DOHH2 (cell line): Measurements from ENCODE around the gene DSCAML1.

ENCODE experiments used
- H3F3A ChIP-seq: fragments of 200-600 bp; sonication (generic), shearing (Covaris generic); 2 replicates; pipeline ENCODE4 v1.6.0; 2016; ENCODE audit warnings: antibody characterized with exemption, mild to moderate bottlenecking; ENCODE audit not compliant: control insufficient read depth, insufficient read depth
- H3K27ac ChIP-seq: fragments of 200-600 bp; sonication (generic); 2 replicates; pipeline ENCODE4 v1.5.1; 2014; ENCODE audit warnings: low read depth, mild to moderate bottlenecking, low read length, moderate library complexity
- H3K27me3 ChIP-seq: fragments of 200-600 bp; sonication (generic); 2 replicates; pipeline ENCODE4 v1.6.1; 2014; ENCODE audit warnings: mild to moderate bottlenecking, low read length, mixed read lengths; ENCODE audit not compliant: control insufficient read depth
- H3K36me3 ChIP-seq: fragments of 200-600 bp; sonication (generic); 2 replicates; pipeline ENCODE4 v1.6.1; 2014; ENCODE audit warnings: mild to moderate bottlenecking, low read length, moderate library complexity, mixed read lengths; ENCODE audit not compliant: control insufficient read depth
- H3K4me1 ChIP-seq: fragments of 200-600 bp; sonication (generic); 2 replicates; pipeline ENCODE4 v1.6.1; 2014; ENCODE audit warnings: mild to moderate bottlenecking, low read length, mixed read lengths; ENCODE audit not compliant: control insufficient read depth
- H3K4me2 ChIP-seq: fragments of 200-600 bp; sonication (generic); 2 replicates; pipeline ENCODE4 v1.6.0; 2014; ENCODE audit warnings: mild to moderate bottlenecking, low read length, moderate library complexity
- H3K4me3 ChIP-seq: fragments of 200-600 bp; sonication (generic); 2 replicates; pipeline ENCODE4 v1.5.1; 2014; ENCODE audit warnings: mild to moderate bottlenecking, low read length, mixed read lengths
- H3K79me2 ChIP-seq: fragments of 200-600 bp; sonication (generic); 2 replicates; pipeline ENCODE4 v1.6.1; 2014; ENCODE audit warnings: mild to moderate bottlenecking, low read length, mixed read lengths; ENCODE audit not compliant: control insufficient read depth
- H3K9me2 ChIP-seq: fragments of 200-600 bp; sonication (generic); replicated peaks from 2 replicates; pipeline ENCODE4 v1.6.1; 2014; ENCODE audit warnings: mild to moderate bottlenecking, low read length, mixed read lengths; ENCODE audit not compliant: control insufficient read depth
- H3K9me3 ChIP-seq: fragments of 200-600 bp; sonication (generic); 2 replicates; pipeline ENCODE4 v1.6.1; 2014; ENCODE audit warnings: antibody characterized with exemption, low read length, mixed read lengths; ENCODE audit not compliant: control insufficient read depth, insufficient read depth
- H4K20me1 ChIP-seq: fragments of 200-600 bp; sonication (generic); 2 replicates; pipeline ENCODE4 v1.6.0; 2014; ENCODE audit warnings: low read depth, mild to moderate bottlenecking, antibody characterized with exemption, low read length, moderate library complexity; ENCODE audit not compliant: control insufficient read depth, insufficient read depth
- EZH2phosphoT487 ChIP-seq: fragments of 200-600 bp; sonication (generic); IDR thresholded peaks from 2 replicates; pipeline ENCODE4 v1.6.1; 2017; ENCODE audit warnings: borderline replicate concordance, mild to moderate bottlenecking, antibody characterized with exemption, low read length, moderate library complexity, mixed read lengths
- TF ChIP-seq, protein P1 (sequence below): fragments of 200-600 bp; sonication (generic); IDR thresholded peaks from one replicate; pipeline ENCODE4 v1.5.1; 2014; ENCODE audit warnings: antibody characterized with exemption, mild to moderate bottlenecking, low read depth, low read length; ENCODE audit not compliant: poor library complexity, severe bottlenecking

The DSCAML1 gene

GRCh38 chr11:117444711-117445658, 352.0 kb downstream of the DSCAML1 start:
- Histone ChIP-seq H3K79me2 (no peaks in the 10 kb centered on the region), H3K9me2 (no peaks in the 10 kb centered on the region), H4K20me1 (no peaks in the 10 kb centered on the region), H3K4me2 (no peak overlapping the region), H3K27me3 (no peaks in the 10 kb centered on the region), H3K4me1 (no peaks in the 10 kb centered on the region), H3K27ac (no peak overlapping the region), H3K9me3 (no peaks in the 10 kb centered on the region), H3F3A (no peaks in the 10 kb centered on the region), H3K4me3 (no peak overlapping the region), H3K36me3 (no peaks in the 10 kb centered on the region)
- TF ChIP-seq, protein P1, sequence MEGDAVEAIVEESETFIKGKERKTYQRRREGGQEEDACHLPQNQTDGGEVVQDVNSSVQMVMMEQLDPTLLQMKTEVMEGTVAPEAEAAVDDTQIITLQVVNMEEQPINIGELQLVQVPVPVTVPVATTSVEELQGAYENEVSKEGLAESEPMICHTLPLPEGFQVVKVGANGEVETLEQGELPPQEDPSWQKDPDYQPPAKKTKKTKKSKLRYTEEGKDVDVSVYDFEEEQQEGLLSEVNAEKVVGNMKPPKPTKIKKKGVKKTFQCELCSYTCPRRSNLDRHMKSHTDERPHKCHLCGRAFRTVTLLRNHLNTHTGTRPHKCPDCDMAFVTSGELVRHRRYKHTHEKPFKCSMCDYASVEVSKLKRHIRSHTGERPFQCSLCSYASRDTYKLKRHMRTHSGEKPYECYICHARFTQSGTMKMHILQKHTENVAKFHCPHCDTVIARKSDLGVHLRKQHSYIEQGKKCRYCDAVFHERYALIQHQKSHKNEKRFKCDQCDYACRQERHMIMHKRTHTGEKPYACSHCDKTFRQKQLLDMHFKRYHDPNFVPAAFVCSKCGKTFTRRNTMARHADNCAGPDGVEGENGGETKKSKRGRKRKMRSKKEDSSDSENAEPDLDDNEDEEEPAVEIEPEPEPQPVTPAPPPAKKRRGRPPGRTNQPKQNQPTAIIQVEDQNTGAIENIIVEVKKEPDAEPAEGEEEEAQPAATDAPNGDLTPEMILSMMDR, result no peak
- TF ChIP-seq EZH2phosphoT487, result no peak

DNA sequence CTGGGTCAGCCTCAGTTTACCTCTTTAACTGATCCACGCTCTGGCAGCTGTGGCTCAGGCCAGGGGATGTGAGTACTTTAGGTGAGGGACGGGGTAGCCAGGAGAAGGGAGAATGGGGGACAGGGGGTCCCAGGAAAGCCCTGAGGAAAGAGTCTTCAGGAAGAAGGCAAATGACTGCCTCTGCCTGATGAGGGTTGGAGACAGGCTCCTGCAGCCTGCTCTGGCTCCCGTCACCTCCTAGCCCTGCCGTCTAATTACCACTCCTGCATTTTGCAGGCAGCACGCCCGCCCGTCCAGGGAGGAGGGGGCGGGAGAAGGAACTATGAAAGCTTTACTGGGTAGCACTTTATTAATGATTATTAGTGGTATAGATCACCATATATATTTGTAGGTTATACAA, 352.8 kb downstream of the DSCAML1 start:
- no peaks in the 10 kb centered on the region for H4K20me1 ChIP-seq
- H3K27ac ChIP-seq, result no peak overlapping the region
- H3K79me2 ChIP-seq, result no peaks in the 10 kb centered on the region
- no peaks in the 10 kb centered on the region for H3K27me3 ChIP-seq
- no peaks in the 10 kb centered on the region for H3K4me1 ChIP-seq
- H3K4me3 ChIP-seq, result no peak overlapping the region
- H3K9me3 ChIP-seq, result no peaks in the 10 kb centered on the region
- no peaks in the 10 kb centered on the region for H3K9me2 ChIP-seq
- no peak for TF ChIP-seq EZH2phosphoT487
- TF ChIP-seq, protein P1, result no peak
- H3K36me3 ChIP-seq, result no peaks in the 10 kb centered on the region
- no peaks in the 10 kb centered on the region for H3F3A ChIP-seq
- no peak overlapping the region for H3K4me2 ChIP-seq

- H3K4me2 ChIP-seq, result no peak overlapping the region
- H3K27ac ChIP-seq, result no peak overlapping the region
- H3K27me3 ChIP-seq, result no peaks in the 10 kb centered on the region
- H3K4me1 ChIP-seq, result no peaks in the 10 kb centered on the region
- no peaks in the 10 kb centered on the region for H3K79me2 ChIP-seq
- H3K36me3 ChIP-seq, result no peaks in the 10 kb centered on the region
- H3F3A ChIP-seq, result no peaks in the 10 kb centered on the region
- no peak for TF ChIP-seq EZH2phosphoT487
- TF ChIP-seq, protein P1, result no peak
- no peaks in the 10 kb centered on the region for H4K20me1 ChIP-seq
- no peaks in the 10 kb centered on the region for H3K9me2 ChIP-seq
- H3K4me3 ChIP-seq, result no peak overlapping the region
- H3K9me3 ChIP-seq, result no peaks in the 10 kb centered on the region
Observed at GRCh38 chr11:117443266-117444186, 353.5 kb downstream of the DSCAML1 start.
